Adrenal gland (tissue), 5 donors: ENCODE data around the gene NEGR1.

ENCODE experiments used
- CTCF ChIP-seq, 6 experiments: fragments of 450-650 bp in 4 of 6; fragments of 200-600 bp in 2 of 6; sonication (generic) in 1 of 6; IDR thresholded peaks; 1 replicate in 5 of 6; 2 replicates in 1 of 6; pipeline versions ENCODE4 v1.5.1 to v1.8.0; 2016 to 2021; ENCODE audit warnings: antibody characterized with exemption in 6 of 6, mild to moderate bottlenecking in 2 of 6, moderate library complexity in 1 of 6
- POLR2A ChIP-seq, 2 donors: fragments of 450-650 bp; IDR thresholded peaks; one replicate each; pipeline ENCODE4 v1.6.1; 2017; ENCODE audit warnings: antibody characterized with exemption in 2 of 2, mild to moderate bottlenecking in 2 of 2, moderate library complexity in 1 of 2
- donor health status: DM: no; HTN: no; CAD: no.

- no peak for TF ChIP-seq CTCF (IDR thresholded peaks at IDR 0.05)
- no peak for TF ChIP-seq POLR2A (IDR thresholded peaks at IDR 0.05)
These were observed 424.5 kb downstream of the NEGR1 start for GRCh38 chr1:71857862-71858261.
